ENCODE measurements around the gene PROX1.

The PROX1 gene

DNA sequence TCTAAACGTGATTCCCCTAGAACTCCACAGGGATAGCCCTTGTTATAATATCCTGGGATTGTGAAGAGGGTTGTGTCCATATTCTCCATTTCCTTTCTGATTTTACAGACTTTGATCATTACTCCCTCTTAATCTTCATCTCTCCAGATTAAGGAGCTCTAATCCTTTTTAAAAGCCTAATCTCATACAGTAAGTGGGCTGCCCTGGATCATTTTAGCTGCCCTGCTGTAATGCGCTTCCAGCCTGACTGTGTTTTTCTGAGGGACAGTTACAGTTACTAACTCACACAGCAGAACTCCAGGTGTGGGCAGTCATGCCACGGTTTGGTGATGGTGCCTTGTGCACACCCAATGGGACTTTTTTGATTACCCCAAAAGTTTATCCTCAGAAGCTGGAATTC is 33.5 kb downstream of the PROX1 start:
- DNase-seq (ENCODE audit: low spot score): no peak

DNA sequence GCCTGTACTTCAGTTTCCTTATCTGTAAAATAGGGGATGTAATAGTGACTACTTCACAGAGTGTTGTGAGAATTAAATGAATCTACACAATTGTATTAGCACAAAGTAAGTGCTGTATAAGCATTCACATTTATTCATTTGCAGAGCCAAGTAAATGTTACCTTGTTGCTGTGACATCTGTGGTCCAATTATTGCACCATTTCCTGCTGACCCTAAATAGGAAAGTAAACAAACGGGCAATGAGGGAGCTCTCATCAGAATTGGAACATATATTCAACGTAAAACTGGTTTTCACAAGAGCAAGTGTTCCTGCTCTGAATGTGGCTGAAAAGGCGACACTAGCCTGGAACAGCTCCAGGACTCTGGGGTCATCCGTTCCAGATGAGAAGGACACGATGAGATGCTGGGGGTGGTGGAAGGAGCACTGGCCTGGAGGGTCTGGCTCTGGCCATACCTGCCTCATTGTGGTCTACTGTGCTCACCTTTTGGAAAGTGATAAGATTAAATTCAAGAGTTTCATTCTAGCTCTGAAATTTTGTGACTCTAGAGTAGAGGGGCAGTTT is 34.5 kb downstream of the PROX1 start:
- no peak for DNase-seq (ENCODE audit: low spot score)

- no peak for DNase-seq (ENCODE audit: low spot score)
Measured at GRCh38 chr1:214022810-214023425, 35.1 kb downstream of the PROX1 start.

- DNase-seq (ENCODE audit: low spot score): no peak
Measured at GRCh38 chr1:214026985-214027384, 39.2 kb downstream of the PROX1 start.

DNA sequence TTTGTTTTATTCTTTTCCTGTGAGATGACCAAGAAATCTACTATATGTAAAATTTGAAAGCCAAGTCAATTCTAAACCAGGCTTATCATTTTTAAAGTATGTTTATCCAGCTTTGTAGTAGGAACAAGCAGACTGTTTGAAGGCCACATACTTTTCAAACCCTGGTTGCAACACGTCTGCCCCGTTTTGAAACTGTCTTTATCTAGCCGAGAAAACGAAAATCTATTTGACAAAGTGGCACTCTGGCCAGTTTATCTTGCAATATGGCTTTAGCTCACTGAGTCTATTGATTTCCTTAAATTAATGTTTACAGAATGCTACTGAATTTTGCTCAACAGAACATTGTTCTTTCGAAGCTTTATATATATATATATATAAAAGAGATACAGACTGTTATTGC is 39.7 kb downstream of the PROX1 start:
- no peak for DNase-seq (ENCODE audit: low spot score)

DNA sequence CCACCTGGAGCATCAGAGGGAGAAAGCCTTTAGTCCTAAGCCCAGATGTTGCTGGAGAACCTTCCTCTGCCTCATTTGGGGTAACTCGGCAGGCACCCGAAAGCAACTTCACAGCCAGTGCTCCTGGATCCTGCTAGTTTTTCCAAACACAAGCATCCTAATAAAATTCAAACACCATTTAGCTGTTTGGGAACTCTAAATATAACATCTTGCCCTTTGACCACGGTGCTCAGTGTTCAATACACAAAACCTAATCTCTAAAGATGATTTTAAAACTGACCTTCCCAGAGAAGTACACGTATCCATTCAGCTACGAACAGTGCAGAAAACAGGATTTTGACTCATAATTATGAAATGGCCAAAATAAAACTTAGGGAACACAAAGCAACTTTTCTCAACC is 40.3 kb downstream of the PROX1 start:
- DNase-seq (ENCODE audit: low spot score): no peak

DNA sequence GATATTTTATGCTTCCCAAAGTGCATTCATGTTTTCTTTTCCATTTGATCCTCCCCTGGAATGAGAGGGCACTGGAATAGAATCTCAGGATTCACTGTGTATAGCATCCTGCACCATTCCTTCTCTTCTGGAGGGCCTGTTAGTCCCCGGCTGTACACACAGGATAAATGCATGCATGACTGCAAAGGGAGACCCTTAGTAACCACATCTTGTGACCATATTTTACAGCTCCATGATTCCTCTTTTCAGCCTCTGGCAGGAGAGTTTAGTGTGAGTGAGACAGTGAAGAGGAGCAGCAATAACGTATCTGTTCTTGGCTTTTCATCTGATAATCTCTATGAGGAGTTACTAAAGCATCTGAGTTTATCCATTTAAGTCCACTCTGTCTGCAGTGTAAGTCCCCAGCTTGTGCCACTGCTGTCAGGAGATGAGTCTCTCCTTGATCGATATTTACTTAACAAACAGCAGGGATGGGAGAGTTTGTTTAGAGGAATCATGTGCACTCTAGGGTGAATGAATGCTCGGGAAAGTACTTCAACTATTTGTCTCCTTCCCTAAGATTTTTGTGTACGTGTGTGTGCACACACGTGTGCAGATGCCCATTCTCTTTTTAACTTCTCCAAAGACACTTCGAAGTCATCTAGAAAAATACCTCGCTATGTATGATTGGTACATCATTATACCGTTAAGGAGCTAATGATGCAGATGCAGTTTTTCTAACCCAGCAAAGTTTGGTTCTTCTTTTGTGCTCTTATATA is 41.1 kb downstream of the PROX1 start:
- no peak for DNase-seq (ENCODE audit: low spot score)

GRCh38 chr1:214029796-214030195 is 42.0 kb downstream of the PROX1 start:
- peak; percentile 54 for DNase-seq (ENCODE audit: low spot score)

DNA sequence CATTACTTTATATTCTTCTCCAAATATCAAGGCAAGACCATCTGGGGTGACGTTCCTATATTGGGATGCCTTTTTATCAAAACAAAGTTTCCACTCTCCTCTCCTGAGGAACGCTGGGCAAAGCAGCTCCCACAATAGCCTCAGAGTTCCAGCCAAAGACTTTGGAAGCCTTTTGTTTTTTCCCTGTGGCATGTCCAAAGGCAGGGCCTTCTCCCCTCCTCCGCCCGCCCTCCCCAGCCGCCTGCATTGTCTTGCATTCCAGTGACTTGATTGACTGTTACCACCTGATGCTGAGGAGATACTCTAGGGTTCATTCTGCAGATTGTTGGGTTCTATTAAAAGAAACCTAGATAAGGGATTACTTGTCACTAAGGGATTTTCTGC is 43.5 kb downstream of the PROX1 start:
- DNase-seq (ENCODE audit: low spot score): no peak

GRCh38 chr1:214037468-214037867 is 49.7 kb downstream of the PROX1 start:
- no peak for DNase-seq (ENCODE audit: low spot score)

DNA sequence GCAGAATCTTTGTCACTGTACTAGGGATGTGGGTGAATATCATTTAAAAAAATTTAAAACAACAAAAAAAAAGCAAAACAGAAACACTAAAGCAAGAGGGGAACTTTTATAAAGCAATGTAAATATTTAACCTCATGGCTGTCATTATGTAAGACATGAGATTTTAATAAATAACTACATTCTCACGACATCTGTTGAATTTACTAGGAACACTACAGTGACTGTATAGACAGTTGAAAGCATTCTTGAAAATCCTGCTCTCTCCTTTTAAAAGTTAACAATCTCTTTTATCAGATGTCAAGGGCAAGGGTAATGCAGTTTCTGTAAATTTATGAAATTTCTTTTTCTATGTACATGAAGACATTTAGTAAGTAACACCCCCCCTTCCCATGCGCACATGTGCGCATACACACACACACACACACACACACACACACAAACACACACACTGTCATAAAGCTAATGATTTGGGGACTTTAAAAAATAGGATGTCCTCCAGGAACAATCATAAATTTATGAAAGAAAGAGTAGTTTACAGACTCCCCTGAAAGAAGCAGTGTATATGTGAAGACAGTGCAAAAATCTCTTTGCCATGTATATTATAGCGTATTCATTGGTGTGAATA is 51.7 kb downstream of the PROX1 start:
- DNase-seq (ENCODE audit: low spot score): no peak

GRCh38 chr1:214043167-214043566 is 55.4 kb downstream of the PROX1 start:
- DNase-seq (ENCODE audit: low spot score): no peak

DNA sequence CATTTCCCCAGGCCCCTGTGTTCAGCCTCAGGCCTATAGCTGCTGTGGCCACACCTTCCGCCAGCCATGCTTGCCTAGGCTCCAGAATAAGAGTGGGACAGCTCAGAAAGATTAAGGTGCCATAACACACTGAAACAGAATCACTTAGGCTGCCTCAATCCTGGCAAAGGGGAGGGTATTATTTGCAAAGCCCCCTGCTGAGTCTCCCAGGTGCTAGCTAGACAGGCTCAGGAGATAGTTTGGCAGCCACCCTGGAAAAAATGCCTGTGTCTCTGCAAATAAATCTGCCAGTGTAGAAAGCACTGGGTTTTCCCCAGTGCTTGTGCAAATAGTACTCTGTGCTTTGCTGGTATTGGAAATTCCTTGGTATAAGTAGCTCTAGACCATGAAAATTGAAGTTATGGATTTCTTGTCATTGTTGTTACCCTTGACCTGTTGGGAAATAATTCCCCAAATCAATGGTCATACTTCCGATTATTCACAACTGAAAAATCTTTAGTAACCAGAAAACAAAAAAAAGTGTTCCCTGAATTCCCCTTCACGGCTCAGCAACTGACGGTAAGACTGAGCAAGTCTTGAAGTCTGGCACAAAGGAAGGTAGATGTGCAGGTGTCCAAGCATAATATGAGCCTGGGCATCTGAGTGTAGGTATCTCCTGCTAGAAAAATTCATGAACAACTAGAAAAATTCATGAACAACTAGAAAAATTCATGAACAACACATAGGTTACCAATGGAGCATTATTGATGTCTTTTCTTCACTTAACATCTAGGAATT is 56.9 kb downstream of the PROX1 start:
- no peak for DNase-seq (ENCODE audit: low spot score)

GRCh38 chr1:214050513-214051401 is 63.0 kb downstream of the PROX1 start:
- DNase-seq (ENCODE audit: low spot score): no peak

GRCh38 chr1:214051786-214052185 is 64.0 kb downstream of the PROX1 start:
- no peak for DNase-seq (ENCODE audit: low spot score)

GRCh38 chr1:214058076-214058475 is 70.3 kb downstream of the PROX1 start:
- DNase-seq (ENCODE audit: low spot score): no peak

DNA sequence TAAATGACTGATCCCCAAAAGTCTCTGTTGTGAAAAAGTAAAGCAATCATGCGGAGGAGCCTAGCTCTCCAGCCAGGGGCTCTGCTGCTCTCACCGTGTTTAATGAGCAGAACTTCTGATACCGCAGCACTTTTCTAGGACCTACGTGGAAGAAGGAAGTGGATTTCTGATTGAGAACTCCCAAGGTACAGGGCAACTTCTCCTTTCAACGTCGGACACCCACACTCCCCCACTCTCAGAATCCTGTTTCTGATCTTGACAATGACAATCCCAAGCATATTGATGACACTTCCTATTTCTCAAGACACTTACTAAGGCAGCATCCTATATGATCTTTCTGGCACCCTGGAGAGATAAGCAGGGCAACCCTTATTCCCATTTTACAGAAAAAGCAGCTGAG is 78.4 kb downstream of the PROX1 start:
- DNase-seq (ENCODE audit: low spot score): no peak

DNA sequence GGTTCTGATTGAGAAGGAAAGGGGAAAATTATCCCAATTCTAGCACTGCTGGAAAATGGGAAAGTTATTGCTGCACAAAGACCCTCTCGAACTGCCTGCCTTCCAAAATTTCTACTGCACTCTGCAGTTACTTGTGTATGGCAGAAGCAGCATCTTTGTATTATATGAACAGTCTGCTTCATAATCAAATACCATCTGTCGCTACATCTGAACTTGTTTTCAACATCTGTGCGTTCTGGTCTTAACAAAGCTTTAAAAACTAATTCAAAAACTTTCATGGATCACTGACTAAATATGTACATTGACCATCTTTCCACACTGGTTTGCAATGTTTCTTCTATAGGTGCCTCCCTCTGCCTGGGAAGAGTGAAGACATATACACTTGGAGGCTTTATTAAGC is 79.2 kb downstream of the PROX1 start:
- DNase-seq (ENCODE audit: low spot score): no peak

DNA sequence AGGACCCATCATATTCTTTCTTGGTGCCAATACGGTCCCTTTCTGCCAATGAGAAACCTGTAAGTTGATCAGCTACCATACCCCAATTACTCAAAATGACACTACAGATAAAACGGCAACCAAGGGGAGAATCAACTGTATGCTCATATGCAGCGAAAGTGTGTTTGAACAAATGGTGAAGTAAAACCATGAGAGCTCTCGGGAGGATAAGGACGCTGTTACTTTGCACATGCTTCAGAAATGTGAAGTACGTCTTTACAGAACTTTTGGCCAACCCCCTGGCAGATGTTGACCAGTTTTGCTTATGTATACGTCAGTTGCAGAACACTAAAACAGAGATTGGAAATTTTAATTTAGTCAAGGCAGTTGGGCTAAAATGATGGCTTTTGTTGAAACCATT is 79.6 kb downstream of the PROX1 start:
- DNase-seq (ENCODE audit: low spot score): no peak

GRCh38 chr1:214067853-214068703 is 80.3 kb downstream of the PROX1 start:
- no peak for DNase-seq (ENCODE audit: low spot score)

Measured in putamen (tissue), 1 donor.